H1 (cell line): ENCODE results near the gene SYMPK. TPM values are rescaled to one million over a fixed set of nuclear protein-coding genes. Genes with fewer than 3 reads are reported as not detected.

Experiments
- CTCF ChIA-PET: fragments of 300-600 bp; sonication (Branson Sonifier 250); formaldehyde crosslinking; loops from one replicate; lab custom pipeline; 2021; ENCODE audit not compliant: partially characterized antibody; lab: Charles Lee
- POLR2A ChIA-PET: fragments of 300-600 bp; sonication (Branson Sonifier 250); formaldehyde crosslinking; loops from one replicate; lab custom pipeline; 2021; ENCODE audit warnings: inconsistent platforms; ENCODE audit not compliant: partially characterized antibody; lab: Charles Lee
- DNase-seq, 2 experiments: peaks; one replicate each; pipeline versions ENCODE4 v3.0.0 to v3.0.0-alpha.2; 2010 to 2022; ENCODE audit warnings: low spot score in 2 of 2, low read depth in 1 of 2, mixed read lengths in 1 of 2
- FAIRE-seq: peaks from 2 replicates; lab custom pipeline; 2011; peaks lifted over from hg19 to GRCh38; lab: Jason Lieb, UNC
- H2AFZ ChIP-seq: 2 replicates; pipeline ENCODE4 v1.8.1; 2012; ENCODE audit warnings: low read length, inconsistent platforms
- H2AK5ac ChIP-seq: 2 replicates; pipeline ENCODE4 v1.6.1; 2013; ENCODE audit warnings: low read depth, low read length
- H2BK120ac ChIP-seq: replicated peaks from 2 replicates; pipeline ENCODE3; 2013; ENCODE audit warnings: low read depth, low read length, inconsistent platforms
- H2BK12ac ChIP-seq: 2 replicates; pipeline ENCODE4 v1.6.1; 2013; ENCODE audit warnings: low read depth, low read length
- H2BK15ac ChIP-seq: 2 replicates; pipeline ENCODE4 v1.6.1; 2013; ENCODE audit warnings: low read length
- H2BK20ac ChIP-seq: 2 replicates; pipeline ENCODE4 v1.6.1; 2013; ENCODE audit warnings: low read length
- H2BK5ac ChIP-seq: 2 replicates; pipeline ENCODE4 v1.6.1; 2013; ENCODE audit warnings: low read depth, low read length
- H3K14ac ChIP-seq: 2 replicates; pipeline ENCODE4 v1.6.1; 2013; ENCODE audit warnings: inconsistent platforms; ENCODE audit not compliant: insufficient read length
- H3K18ac ChIP-seq: 2 replicates; pipeline ENCODE4 v1.6.1; 2013; ENCODE audit warnings: low read length; ENCODE audit errors: extremely low read depth
- H3K23ac ChIP-seq: 2 replicates; pipeline ENCODE4 v1.6.1; 2013; ENCODE audit warnings: inconsistent platforms; ENCODE audit not compliant: insufficient read length
- H3K23me2 ChIP-seq: 2 replicates; pipeline ENCODE4 v1.6.1; 2013; ENCODE audit warnings: low read depth, low read length
- H3K27ac ChIP-seq: 2 replicates; pipeline ENCODE4 v1.6.1; 2011; ENCODE audit warnings: low read depth, low read length, inconsistent platforms
- H3K27me3 ChIP-seq, 4 experiments: replicated peaks in 1 of 4; 1 replicate in 1 of 4; 2 replicates in 3 of 4; pipeline versions ENCODE4 v1.6.1 to v1.8.1; 2011 to 2013; ENCODE audit warnings: low read length in 3 of 4, mild to moderate bottlenecking in 3 of 4, inconsistent platforms in 2 of 4, mixed read lengths in 2 of 4, moderate library complexity in 1 of 4; ENCODE audit not compliant: control insufficient read depth in 3 of 4, insufficient read depth in 3 of 4; ENCODE audit errors: extremely low read depth in 1 of 4
- H3K36me3 ChIP-seq, 4 experiments: 2 replicates each; pipeline versions ENCODE4 v1.6.1 to v1.8.1; 2011 to 2013; ENCODE audit warnings: mild to moderate bottlenecking in 4 of 4, low read length in 3 of 4, moderate library complexity in 2 of 4, control low read depth in 1 of 4, inconsistent platforms in 1 of 4; ENCODE audit not compliant: insufficient read depth in 4 of 4, control insufficient read depth in 2 of 4
- H3K4ac ChIP-seq: replicated peaks from 2 replicates; pipeline ENCODE3; 2013; ENCODE audit warnings: low read length, low read depth, mixed read lengths, inconsistent platforms; ENCODE audit not compliant: insufficient read length
- H3K4me1 ChIP-seq, 4 experiments: replicated peaks in 1 of 4; 1 replicate in 1 of 4; 2 replicates in 3 of 4; pipeline versions ENCODE4 v1.6.1 to v1.8.1; 2011 to 2013; ENCODE audit warnings: low read length in 3 of 4, inconsistent platforms in 2 of 4, mixed read lengths in 1 of 4; ENCODE audit not compliant: insufficient read depth in 4 of 4, control insufficient read depth in 3 of 4
- H3K4me2 ChIP-seq, 2 experiments: 2 replicates each; pipeline versions ENCODE4 v1.6.1 to v1.8.1; 2011 to 2013; ENCODE audit warnings: low read depth in 2 of 2, low read length in 2 of 2, control low read depth in 1 of 2, inconsistent platforms in 1 of 2, mild to moderate bottlenecking in 1 of 2; ENCODE audit not compliant: insufficient read depth in 1 of 2
- H3K4me3 ChIP-seq, 4 experiments: fragments of 200-600, 300-600 bp in 1 of 4; sonication (generic), shearing (Covaris generic), sonication (Bioruptor Twin) in 1 of 4; 2 replicates each; pipeline versions ENCODE4 v1.5.1 to v1.8.1; 2011 to 2016; ENCODE audit warnings: low read length in 4 of 4, low read depth in 3 of 4, control low read depth in 2 of 4, inconsistent platforms in 2 of 4, mild to moderate bottlenecking in 2 of 4, mixed read lengths in 1 of 4, moderate library complexity in 1 of 4; ENCODE audit not compliant: insufficient read depth in 2 of 4; ENCODE audit errors: extremely low read depth in 1 of 4
- H3K56ac ChIP-seq: replicated peaks from 2 replicates; pipeline ENCODE3; 2013; ENCODE audit warnings: low read depth, mild to moderate bottlenecking, mixed read lengths, low read length, inconsistent platforms; ENCODE audit not compliant: insufficient read length
- H3K79me1 ChIP-seq: 2 replicates; pipeline ENCODE4 v1.6.1; 2013; ENCODE audit warnings: low read depth, low read length, control low read depth
- H3K79me2 ChIP-seq, 2 experiments: 2 replicates each; pipeline versions ENCODE4 v1.6.1 to v1.8.1; 2012 to 2013; ENCODE audit warnings: low read length in 2 of 2, mild to moderate bottlenecking in 2 of 2, inconsistent platforms in 1 of 2; ENCODE audit not compliant: insufficient read depth in 2 of 2, control insufficient read depth in 1 of 2
- H3K9ac ChIP-seq, 4 experiments: replicated peaks in 1 of 4; 1 replicate in 1 of 4; 2 replicates in 3 of 4; pipeline versions ENCODE4 v1.6.1 to v1.8.1; 2011 to 2013; ENCODE audit warnings: low read depth in 3 of 4, low read length in 3 of 4, control low read depth in 2 of 4, mild to moderate bottlenecking in 2 of 4, moderate library complexity in 2 of 4, inconsistent platforms in 1 of 4; ENCODE audit errors: extremely low read depth in 1 of 4
- H3K9me3 ChIP-seq, 2 experiments: 2 replicates each; pipeline versions ENCODE4 v1.6.1 to v1.8.1; 2012 to 2013; ENCODE audit warnings: mild to moderate bottlenecking in 2 of 2, moderate library complexity in 2 of 2, control low read depth in 1 of 2, inconsistent platforms in 1 of 2, low read depth in 1 of 2, low read length in 1 of 2, mixed read lengths in 1 of 2; ENCODE audit not compliant: insufficient read depth in 2 of 2
- H4K20me1 ChIP-seq, 2 experiments: replicated peaks in 1 of 2; 2 replicates each; pipeline versions ENCODE3 to v1.8.1; 2011 to 2013; ENCODE audit warnings: inconsistent platforms in 2 of 2, low read length in 2 of 2, mild to moderate bottlenecking in 1 of 2; ENCODE audit not compliant: insufficient read depth in 2 of 2, control insufficient read depth in 1 of 2
- H4K5ac ChIP-seq: 2 replicates; pipeline ENCODE4 v1.6.1; 2013; ENCODE audit warnings: low read length, low read depth, mixed read lengths, inconsistent platforms; ENCODE audit not compliant: insufficient read length
- H4K8ac ChIP-seq: 2 replicates; pipeline ENCODE4 v1.8.0; 2013; ENCODE audit warnings: mild to moderate bottlenecking, moderate library complexity, low read length, inconsistent platforms; ENCODE audit not compliant: insufficient read depth; ENCODE audit errors: extremely low read depth
- H4K91ac ChIP-seq: replicated peaks from 2 replicates; pipeline ENCODE3; 2013; ENCODE audit warnings: low read length, mixed read lengths, inconsistent platforms; ENCODE audit not compliant: insufficient read length
- BCL11A ChIP-seq, 2 experiments: IDR thresholded peaks; one replicate each; pipeline ENCODE4 v1.6.1; 2011; ENCODE audit warnings: low read depth in 2 of 2, low read length in 2 of 2, mild to moderate bottlenecking in 2 of 2
- WGBS, 2 experiments: shearing (Covaris generic) in 1 of 2; methylation state at CpG; one replicate each; pipeline versions ENCODE4 v1.1.6 to v1.1.7; 2013 to 2015; ENCODE audit warnings: low lambda C conversion rate in 2 of 2, mixed read lengths in 2 of 2, inconsistent platforms in 1 of 2, low coverage in 1 of 2, missing lambda C conversion rate in 1 of 2; ENCODE audit not compliant: insufficient replicate concordance in 2 of 2, insufficient coverage in 1 of 2, insufficient read length in 1 of 2; ENCODE audit errors: extremely low coverage in 1 of 2, missing lambda C conversion rate in 1 of 2; 5-methylcytosine and 5-hydroxymethylcytosine counted together
- polyA plus RNA-seq, 7 experiments: library from polyadenylated mRNA; depleted of rRNA in 3 of 7; stranded (reverse) in 5 of 7; unstranded in 2 of 7; fragments of >200 nt in 5 of 7; fragments of 200-250 nt in 2 of 7; gene quantifications; 1 replicate in 5 of 7; 2 replicates in 1 of 7; 4 replicates in 1 of 7; pipeline versions ENCODE4 v1.2.1 to v1.2.3, GENCODE V29; 2011 to 2013; ENCODE audit warnings: missing spikeins in 2 of 7, mixed read lengths in 2 of 7
- total RNA-seq: library from RNA; stranded (reverse); fragmentation: NEBNext Ultra II Directional; extraction: Animal tissue kit (Norgen Biotek cat#: 25700); gene quantifications from 2 replicates; pipeline ENCODE4 v1.2.1, GENCODE V29; 2021

SYMPK gene
- total and polyA plus RNA-seq, 2 of the 8 experiments (the other 6 are each of a cell fraction or from before 2014, with no cell fraction given), result 93.6 to 99.5 TPM

- Histone ChIP-seq H2BK15ac (no peak overlapping the region), H3K79me1 (no peaks in the 10 kb centered on the region; the same call in 1 of the 2 replicates), H2BK12ac (no peak overlapping the region), H4K5ac (no peak overlapping the region), H2AK5ac (no peak overlapping the region), H2AFZ (no peak overlapping the region), H3K9ac (no peak overlapping the region), H3K14ac (no peak overlapping the region), H3K23me2 (0 out of 2 replicates have a peak, but pooled peaks cover 1% of the 10 kb centered on the region), H3K4me2 (no peak overlapping the region), H3K27ac (no peak overlapping the region), H3K9me3 (no peaks in the 10 kb centered on the region), H3K18ac (no peak overlapping the region), H4K20me1 (peaks cover 5 to 16% of the 10 kb centered on the region in 2 experiments), H2BK20ac (no peak overlapping the region), H4K8ac (no peak overlapping the region), H3K4me1 (no peaks in the 10 kb centered on the region), H3K56ac (no peak overlapping the region), H3K27me3 (no peaks in the 10 kb centered on the region), H2BK120ac (no peak overlapping the region), H2BK5ac (no peak overlapping the region; the same call in 1 of the 2 replicates), H3K23ac (no peak overlapping the region), H3K36me3 (peaks cover 44 to 70% (median 65%) of the 10 kb centered on the region in 4 experiments), H4K91ac (no peak overlapping the region), H3K4me3 (no peak overlapping the region), H3K4ac (no peak overlapping the region), H3K79me2 (no peaks in the 10 kb centered on the region)
- no peak for DNase-seq
- 94% methylated on average over 26 of the region's 26 CpGs; no CpG with 5 or more reads in 1 of the 2 experiments for WGBS, 2 experiments
- CTCF ChIA-PET, result interaction anchor here (1.2 to 5.3 kb wide), 6 partner anchors 7 to 115 kb away, joined by 3 to 42 read pairs (median 5); no protein-coding TSS in a partner anchor
- no peak for FAIRE-seq
- no peak for TF ChIP-seq BCL11A (IDR thresholded peaks at IDR 0.05; ENCODE audit: low read depth in 2 of 2, low read length in 2 of 2)
- POLR2A ChIA-PET, result interaction anchor here (1.2 to 3.0 kb wide), 8 partner anchors 9 to 133 kb away, joined by 3 to 11 read pairs (median 4); partner anchors contain the start of genes RSPH6A, SNRPD2 and SYMPK
Measured at GRCh38 chr19:45824531-45825262, 38.2 kb downstream of the SYMPK start.
